KMS-11 (cell line): ENCODE data around the gene CFAP141.

Experiments
- H2AFZ ChIP-seq: fragments of 200-600 bp; sonication (generic); 2 replicates; pipeline ENCODE4 v1.6.1; 2016; ENCODE audit warnings: antibody characterized with exemption, mixed run types, low read depth
- H3K27ac ChIP-seq: fragments of 200-600 bp; sonication (generic); 2 replicates; pipeline ENCODE4 v1.6.1; 2016; ENCODE audit warnings: mild to moderate bottlenecking, mixed run types
- H3K27me3 ChIP-seq: fragments of 200-600 bp; sonication (generic); 2 replicates; pipeline ENCODE4 v1.6.1; 2017; ENCODE audit warnings: mild to moderate bottlenecking, low read depth, mixed run types, moderate library complexity; ENCODE audit not compliant: insufficient read depth
- H3K36me3 ChIP-seq: fragments of 200-600 bp; sonication (generic); 2 replicates; pipeline ENCODE4 v1.6.1; 2017; ENCODE audit warnings: mild to moderate bottlenecking, mixed run types; ENCODE audit not compliant: insufficient read depth
- H3K4me1 ChIP-seq: fragments of 200-600 bp; sonication (generic); 2 replicates; pipeline ENCODE4 v1.6.1; 2016; ENCODE audit warnings: mild to moderate bottlenecking, low read depth, mixed run types; ENCODE audit not compliant: poor library complexity, severe bottlenecking
- H3K4me2 ChIP-seq: fragments of 200-600 bp; sonication (generic); 2 replicates; pipeline ENCODE4 v1.7.0; 2016; ENCODE audit warnings: mild to moderate bottlenecking, mixed run types
- H3K4me3 ChIP-seq: fragments of 200-600 bp; sonication (generic); IDR thresholded peaks from 2 replicates; pipeline ENCODE4 v1.6.1; 2017; ENCODE audit warnings: low read depth, low read length, mixed read lengths; ENCODE audit not compliant: insufficient read depth
- H3K79me2 ChIP-seq: fragments of 200-600 bp; sonication (generic); 2 replicates; pipeline ENCODE4 v1.6.1; 2016; ENCODE audit warnings: low read depth, mixed run types; ENCODE audit not compliant: insufficient read depth
- H3K9ac ChIP-seq: fragments of 200-600 bp; sonication (generic); 2 replicates; pipeline ENCODE4 v1.6.1; 2016; ENCODE audit warnings: mild to moderate bottlenecking, mixed run types
- H4K20me1 ChIP-seq: fragments of 200-600 bp; sonication (generic); 2 replicates; pipeline ENCODE4 v1.6.1; 2016; ENCODE audit warnings: mild to moderate bottlenecking, mixed run types; ENCODE audit not compliant: insufficient read depth
- CTCF ChIP-seq: fragments of 200-600 bp; sonication (generic); conservative IDR thresholded peaks from 2 replicates; pipeline ENCODE4 v1.6.1; 2017; ENCODE audit warnings: low read depth, mild to moderate bottlenecking, antibody characterized with exemption, low read length, moderate library complexity, mixed read lengths

CFAP141 gene

GRCh38 chr1:154225370-154225769 is 19.2 kb upstream of the CFAP141 start:
- peaks cover 87% of the 10 kb centered on the region for H3K79me2 ChIP-seq
- peaks cover 50% of the 10 kb centered on the region; the same call in 1 of the 2 replicates for H3K36me3 ChIP-seq
- no peak overlapping the region for H3K4me2 ChIP-seq
- no peaks in the 10 kb centered on the region for H3K27me3 ChIP-seq
- no peak for TF ChIP-seq CTCF
- peaks cover 32% of the 10 kb centered on the region for H3K4me1 ChIP-seq
- H2AFZ ChIP-seq: no peak overlapping the region
- H4K20me1 ChIP-seq: peaks cover 26% of the 10 kb centered on the region; the same call in 1 of the 2 replicates
- H3K4me3 ChIP-seq: no peak overlapping the region
- H3K27ac ChIP-seq: no peak overlapping the region
- H3K9ac ChIP-seq: no peak overlapping the region

- Histone ChIP-seq H3K27me3 (no peaks in the 10 kb centered on the region), H2AFZ (no peak overlapping the region), H3K9ac (no peak overlapping the region), H3K4me3 (no peak overlapping the region), H3K4me1 (peaks cover 39% of the 10 kb centered on the region), H3K36me3 (peaks cover 38% of the 10 kb centered on the region; the same call in 1 of the 2 replicates), H3K79me2 (peaks cover 92% of the 10 kb centered on the region), H3K4me2 (peak overlapping the region; percentile 83), H4K20me1 (peaks cover 26% of the 10 kb centered on the region; the same call in 1 of the 2 replicates), H3K27ac (no peak overlapping the region)
- TF ChIP-seq CTCF: no peak
These were observed 17.5 kb upstream of the CFAP141 start for GRCh38 chr1:154223621-154224020.

DNA sequence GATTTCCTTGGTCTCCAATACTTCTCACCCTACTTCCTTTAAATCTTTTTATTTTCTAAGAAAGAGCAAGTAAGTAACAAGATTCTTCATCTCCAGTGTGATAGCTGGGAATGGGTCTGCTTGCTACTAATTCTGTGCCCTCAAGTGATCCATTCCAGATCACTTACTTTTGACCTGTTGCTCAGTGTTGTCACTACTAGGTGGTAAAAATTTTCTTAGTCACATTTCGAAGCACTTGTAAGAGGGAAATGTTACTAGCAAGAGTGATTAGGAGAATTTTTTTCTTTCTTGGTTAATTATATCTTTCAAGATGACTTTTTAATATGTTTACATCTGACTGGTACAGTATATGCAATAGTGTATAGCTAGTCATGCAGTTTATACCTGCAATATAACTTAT is 16.8 kb upstream of the CFAP141 start:
- no peaks in the 10 kb centered on the region for H3K27me3 ChIP-seq

DNA sequence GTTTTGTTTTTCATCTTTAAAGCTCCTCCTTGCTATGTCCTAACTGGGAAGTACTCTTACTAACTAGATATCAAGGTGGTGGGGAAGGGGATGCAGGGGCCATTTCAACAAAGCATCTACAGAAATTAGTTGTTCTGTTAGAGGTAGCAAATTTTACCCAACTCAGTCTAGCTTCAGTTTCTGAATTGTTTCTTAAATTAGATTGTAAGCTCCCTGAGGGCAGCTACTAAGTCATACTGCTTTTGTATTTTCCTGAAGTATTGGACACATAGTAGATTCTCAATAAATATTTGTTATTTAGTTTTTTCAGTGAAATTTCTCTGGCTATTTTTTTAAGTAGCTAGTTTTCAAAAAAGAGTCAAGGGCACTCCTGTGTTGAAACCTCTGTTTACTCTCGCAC is 16.4 kb upstream of the CFAP141 start:
- Histone ChIP-seq H4K20me1 (peaks cover 26% of the 10 kb centered on the region; the same call in 1 of the 2 replicates), H3K36me3 (peaks cover 42% of the 10 kb centered on the region; the same call in 1 of the 2 replicates)

More for the DNA sequence above, 16.8 kb upstream of the CFAP141 start:
- peak overlapping the region; percentile 83 for H3K4me2 ChIP-seq
- H2AFZ ChIP-seq: no peak overlapping the region
- H3K9ac ChIP-seq: no peak overlapping the region; the same call in 1 of the 2 replicates
- H3K36me3 ChIP-seq: peaks cover 41% of the 10 kb centered on the region; the same call in 1 of the 2 replicates
- no peak for TF ChIP-seq CTCF
- H3K4me1 ChIP-seq: peaks cover 46% of the 10 kb centered on the region
- no peak overlapping the region for H3K4me3 ChIP-seq
- H4K20me1 ChIP-seq: peaks cover 26% of the 10 kb centered on the region; the same call in 1 of the 2 replicates
- H3K79me2 ChIP-seq: peaks cover 94% of the 10 kb centered on the region
- no peak overlapping the region for H3K27ac ChIP-seq

More for the DNA sequence above, 16.4 kb upstream of the CFAP141 start:
- Histone ChIP-seq H3K9ac (peak overlapping the region; percentile 89; the same call in 1 of the 2 replicates), H3K4me2 (peak overlapping the region; percentile 83), H3K4me1 (peaks cover 50% of the 10 kb centered on the region), H3K27ac (peak overlapping the region; percentile 79; the same call in 1 of the 2 replicates), H3K4me3 (peak overlapping the region; percentile 92), H2AFZ (no peak overlapping the region), H3K27me3 (no peaks in the 10 kb centered on the region), H3K79me2 (peaks cover 94% of the 10 kb centered on the region)
- no peak for TF ChIP-seq CTCF
